Stomach (tissue), 4 donors: ENCODE measurements around the gene SNAPC5.

Experiments used
- POLR2A ChIP-seq, 4 donors: fragments of 450-650 bp; IDR thresholded peaks; one replicate each; pipeline ENCODE4 v1.6.1; 2016; ENCODE audit warnings: antibody characterized with exemption in 4 of 4, control low read depth in 2 of 4, mild to moderate bottlenecking in 1 of 4, moderate library complexity in 1 of 4
- POLR2AphosphoS5 ChIP-seq, 3 donors: sonication (generic); formaldehyde crosslinking; IDR thresholded peaks; one replicate each; pipeline ENCODE4 v1.6.1; 2016; ENCODE audit warnings: antibody characterized with exemption in 3 of 3
- TF ChIP-seq, protein P1 (sequence below), 7 experiments: fragments of 450-650 bp in 4 of 7; fragments of 200-600 bp in 3 of 7; sonication (generic) in 3 of 7; IDR thresholded peaks; one replicate each; pipeline ENCODE4 v1.5.1; 2016 to 2019; ENCODE audit warnings: antibody characterized with exemption in 7 of 7, control low read depth in 2 of 7, mild to moderate bottlenecking in 1 of 7

DNA sequence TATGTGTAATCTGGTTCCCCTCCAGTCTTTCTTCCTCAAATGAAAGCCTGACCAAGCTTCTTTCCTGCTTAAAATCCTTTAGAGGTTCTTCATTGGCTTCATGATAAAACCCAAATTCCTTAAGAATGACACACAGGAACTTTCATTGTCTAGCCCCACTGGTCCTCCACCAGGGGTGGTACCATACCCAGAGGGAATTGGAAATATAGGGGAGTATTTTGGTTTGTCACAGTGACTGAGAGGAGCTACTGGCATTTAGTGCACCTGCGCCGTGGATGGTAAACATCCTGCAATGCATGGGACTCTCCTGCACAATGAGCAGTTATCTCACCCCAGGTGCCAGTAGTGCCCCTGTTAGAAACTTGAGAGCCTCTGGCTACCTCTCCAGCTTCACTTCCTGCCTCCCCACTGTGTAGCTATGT, 18.4 kb upstream of the SNAPC5 start:
- TF ChIP-seq, protein P1, sequence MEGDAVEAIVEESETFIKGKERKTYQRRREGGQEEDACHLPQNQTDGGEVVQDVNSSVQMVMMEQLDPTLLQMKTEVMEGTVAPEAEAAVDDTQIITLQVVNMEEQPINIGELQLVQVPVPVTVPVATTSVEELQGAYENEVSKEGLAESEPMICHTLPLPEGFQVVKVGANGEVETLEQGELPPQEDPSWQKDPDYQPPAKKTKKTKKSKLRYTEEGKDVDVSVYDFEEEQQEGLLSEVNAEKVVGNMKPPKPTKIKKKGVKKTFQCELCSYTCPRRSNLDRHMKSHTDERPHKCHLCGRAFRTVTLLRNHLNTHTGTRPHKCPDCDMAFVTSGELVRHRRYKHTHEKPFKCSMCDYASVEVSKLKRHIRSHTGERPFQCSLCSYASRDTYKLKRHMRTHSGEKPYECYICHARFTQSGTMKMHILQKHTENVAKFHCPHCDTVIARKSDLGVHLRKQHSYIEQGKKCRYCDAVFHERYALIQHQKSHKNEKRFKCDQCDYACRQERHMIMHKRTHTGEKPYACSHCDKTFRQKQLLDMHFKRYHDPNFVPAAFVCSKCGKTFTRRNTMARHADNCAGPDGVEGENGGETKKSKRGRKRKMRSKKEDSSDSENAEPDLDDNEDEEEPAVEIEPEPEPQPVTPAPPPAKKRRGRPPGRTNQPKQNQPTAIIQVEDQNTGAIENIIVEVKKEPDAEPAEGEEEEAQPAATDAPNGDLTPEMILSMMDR (IDR thresholded peaks at IDR 0.05) = no peak
- no peak for TF ChIP-seq POLR2A (IDR thresholded peaks at IDR 0.05)
- no peak for TF ChIP-seq POLR2AphosphoS5 (IDR thresholded peaks at IDR 0.05)
